ENCODE measurements around the gene TTC17. TPM values are rescaled to one million over a fixed set of nuclear protein-coding genes. Genes with fewer than 3 reads are reported as not detected.
A peak's percentile ranks its signal among the peaks of the same experiment; 100 is the strongest.

The TTC17 gene
- total RNA-seq (ENCODE audit: low replicate concordance): 182 and 183 TPM in 2 replicates

- no peaks in the 10 kb centered on the region for H3K9me3 ChIP-seq (ENCODE audit: low read depth)
- no peaks in the 10 kb centered on the region for H3K9me3 Mint-ChIP-seq
Measured at GRCh38 chr11:43358801-43359421, at the start of gene TTC17. TSS of gene TTC17 (plus strand) at chr11:43358920. CDS start at chr11:43358955, 35 bp downstream.

GRCh38 chr11:43311791-43312607 lies 46.7 kb upstream of the TTC17 start, which contains the start of gene API5:
TSS of gene API5 (plus strand) at chr11:43311996. CDS start at chr11:43312128, 132 bp downstream.
- Histone ChIP-seq H3K4me2 (peak within 1 kb of the TSS; percentile 79), H3K36me3 (no peaks in the 10 kb centered on the region), H3K4me3 (peak within 1 kb of the TSS; percentile 90), H3K9ac (peak within 1 kb of the TSS; percentile 79), H3K27me3 (no peaks in the 10 kb centered on the region), H3K79me2 (ENCODE audit: low read depth) (peaks cover 52% of the 10 kb centered on the region), H3F3A (ENCODE audit: low read depth) (peaks cover 21% of the 10 kb centered on the region), H4K20me1 (ENCODE audit: low read depth) (peaks cover 51% of the 10 kb centered on the region), H3K9me3 (ENCODE audit: low read depth) (no peaks in the 10 kb centered on the region), H3K27ac (peak within 1 kb of the TSS; percentile 74), H3K4me1 (peaks cover 10% of the 10 kb centered on the region), H2AFZ (replicated peaks) (peak within 1 kb of the TSS; percentile 30)
- Mint-ChIP-seq H3K27ac (peak within 1 kb of the TSS; percentile 96), H3K27me3 (ENCODE audit: insufficient read depth, low read depth) (peaks cover 2% of the 10 kb centered on the region), H3K4me1 (peaks cover 24% of the 10 kb centered on the region), H3K9me3 (no peaks in the 10 kb centered on the region), H3K4me3 (peak within 1 kb of the TSS; percentile 95), H3K36me3 (no peaks in the 10 kb centered on the region)
- TF ChIP-seq CTCF (IDR thresholded peaks at IDR 0.05): peak; percentile 78
- TF ChIP-seq EZH2phosphoT487 (IDR thresholded peaks at IDR 0.05): peak; percentile 32
- peak; percentile 49 for TF ChIP-seq EZH2 (IDR thresholded peaks at IDR 0.05)
- DNase-seq (ENCODE audit: low spot score): peak; percentile 97

More at GRCh38 chr11:43358801-43359421, at the start of gene TTC17:
- no peak for TF ChIP-seq EZH2 (IDR thresholded peaks at IDR 0.05)
- no peak for TF ChIP-seq CTCF (IDR thresholded peaks at IDR 0.05)
- TF ChIP-seq EZH2phosphoT487 (IDR thresholded peaks at IDR 0.05): no peak
- no peaks in the 10 kb centered on the region for H3K27me3 Mint-ChIP-seq (ENCODE audit: insufficient read depth, low read depth)
- Histone ChIP-seq H3K79me2 (ENCODE audit: low read depth) (peaks cover 60% of the 10 kb centered on the region), H3K27ac (peak within 1 kb of the TSS; percentile 94), H3K9ac (peak within 1 kb of the TSS; percentile 96), H3K27me3 (no peaks in the 10 kb centered on the region), H3K4me1 (peaks cover 20% of the 10 kb centered on the region), H2AFZ (replicated peaks) (peak within 1 kb of the TSS; percentile 92), H3K4me2 (peak within 1 kb of the TSS; percentile 96), H3K4me3 (peak within 1 kb of the TSS; percentile 79), H3F3A (ENCODE audit: low read depth) (peaks cover 9% of the 10 kb centered on the region), H4K20me1 (ENCODE audit: low read depth) (peaks cover 41% of the 10 kb centered on the region), H3K36me3 (no peaks in the 10 kb centered on the region)
- H3K4me1 Mint-ChIP-seq: peaks cover 23% of the 10 kb centered on the region
- peak; percentile 97 for DNase-seq (ENCODE audit: low spot score)
- peak within 1 kb of the TSS; percentile 94 for H3K27ac Mint-ChIP-seq
- H3K36me3 Mint-ChIP-seq: peaks cover 6% of the 10 kb centered on the region
- peak within 1 kb of the TSS; percentile 100 for H3K4me3 Mint-ChIP-seq

- peaks cover 7% of the 10 kb centered on the region for H3K36me3 Mint-ChIP-seq
- H3K9ac ChIP-seq: no peak overlapping the region
- DNase-seq (ENCODE audit: low spot score): no peak
- H3F3A ChIP-seq (ENCODE audit: low read depth): peaks cover 13% of the 10 kb centered on the region
- H3K4me1 ChIP-seq: peaks cover 10% of the 10 kb centered on the region
- no peak overlapping the region for H3K27ac Mint-ChIP-seq
- no peaks in the 10 kb centered on the region for H3K9me3 ChIP-seq (ENCODE audit: low read depth)
- H3K4me3 Mint-ChIP-seq: no peak overlapping the region
- H2AFZ ChIP-seq (replicated peaks): no peak overlapping the region
- no peak overlapping the region for H3K4me2 ChIP-seq
- no peak overlapping the region for H3K27ac ChIP-seq
- no peaks in the 10 kb centered on the region for H3K9me3 Mint-ChIP-seq
- peaks cover 76% of the 10 kb centered on the region for H4K20me1 ChIP-seq (ENCODE audit: low read depth)
- peaks cover 4% of the 10 kb centered on the region for H3K27me3 Mint-ChIP-seq (ENCODE audit: insufficient read depth, low read depth)
- no peak overlapping the region for H3K4me3 ChIP-seq
- no peak for TF ChIP-seq EZH2 (IDR thresholded peaks at IDR 0.05)
- TF ChIP-seq EZH2phosphoT487 (IDR thresholded peaks at IDR 0.05): no peak
- TF ChIP-seq CTCF (IDR thresholded peaks at IDR 0.05): no peak
- H3K79me2 ChIP-seq (ENCODE audit: low read depth): peaks cover 79% of the 10 kb centered on the region
- no peaks in the 10 kb centered on the region for H3K27me3 ChIP-seq
- peaks cover 24% of the 10 kb centered on the region for H3K4me1 Mint-ChIP-seq
- peaks cover 2% of the 10 kb centered on the region for H3K36me3 ChIP-seq
Measured at GRCh38 chr11:43315966-43316365, 42.8 kb upstream of the TTC17 start.
